Smooth muscle cell (in vitro differentiated cells): ENCODE data around the gene GPC6. TPM values are rescaled to one million over a fixed set of nuclear protein-coding genes. Genes with fewer than 3 reads are reported as not detected.

Source experiments
- DNase-seq: peaks from one replicate; lab custom pipeline; 2025; ENCODE audit not compliant: unreplicated experiment; lab: John Stamatoyannopoulos, UW
- H2AFZ ChIP-seq: fragments of 200-600 bp; sonication (generic); 2 replicates; pipeline ENCODE4 v1.6.0; 2016; ENCODE audit warnings: antibody characterized with exemption, low read depth, mild to moderate bottlenecking
- H3F3A ChIP-seq: fragments of 200-600 bp; sonication (generic); 2 replicates; pipeline ENCODE4 v1.6.0; 2017; ENCODE audit warnings: antibody characterized with exemption, low read depth
- H3K27ac ChIP-seq: fragments of 200-600 bp; sonication (generic); 2 replicates; pipeline ENCODE4 v1.5.1; 2016; ENCODE audit warnings: low read depth, mild to moderate bottlenecking
- H3K27me3 ChIP-seq: fragments of 200-600 bp; sonication (generic); 2 replicates; pipeline ENCODE4 v1.6.1; 2016; ENCODE audit warnings: low read depth, mild to moderate bottlenecking
- H3K36me3 ChIP-seq: fragments of 200-600 bp; sonication (generic); 2 replicates; pipeline ENCODE4 v1.5.1; 2016; ENCODE audit warnings: low read depth
- H3K4me1 ChIP-seq: fragments of 200-600 bp; sonication (generic); 2 replicates; pipeline ENCODE4 v1.5.1; 2016; ENCODE audit warnings: low read depth
- H3K4me2 ChIP-seq: fragments of 200-600 bp; sonication (generic); 2 replicates; pipeline ENCODE4 v1.6.0; 2016; ENCODE audit warnings: mild to moderate bottlenecking
- H3K4me3 ChIP-seq: fragments of 200-600 bp; sonication (generic); 2 replicates; pipeline ENCODE4 v1.5.1; 2016; ENCODE audit warnings: mild to moderate bottlenecking
- H3K79me2 ChIP-seq: fragments of 200-600 bp; sonication (generic); 2 replicates; pipeline ENCODE4 v1.6.0; 2016; ENCODE audit warnings: low read depth, mild to moderate bottlenecking
- H3K9ac ChIP-seq: fragments of 200-600 bp; sonication (generic); 2 replicates; pipeline ENCODE4 v1.6.0; 2016; ENCODE audit warnings: low read depth
- H3K9me3 ChIP-seq: fragments of 200-600 bp; sonication (generic); replicated peaks from 2 replicates; pipeline ENCODE4 v1.5.1; 2016; ENCODE audit warnings: low read depth
- H4K20me1 ChIP-seq: fragments of 200-600 bp; sonication (generic); 2 replicates; pipeline ENCODE4 v1.6.0; 2016; ENCODE audit warnings: low read depth
- CTCF ChIP-seq: fragments of 200-600 bp; sonication (generic); IDR thresholded peaks from 2 replicates; pipeline ENCODE4 v1.5.1; 2017; ENCODE audit warnings: borderline replicate concordance, mild to moderate bottlenecking, antibody characterized with exemption; ENCODE audit not compliant: insufficient read depth, poor library complexity, severe bottlenecking
- WGBS: methylation state at CpG from one replicate; pipeline ENCODE4 v1.1.7; 2016; ENCODE audit warnings: low lambda C conversion rate; 5-methylcytosine and 5-hydroxymethylcytosine counted together
- polyA plus RNA-seq: library from polyadenylated mRNA; unstranded; fragments of >200 nt; fragmentation: Nextera tagmentation; extraction: Ambion mirVana; gene quantifications from 2 replicates; pipeline ENCODE4 v1.2.1, GENCODE V29; 2016
- total RNA-seq: library from RNA; depleted of rRNA; stranded (reverse); fragments of >200 nt; gene quantifications from 2 replicates; pipeline ENCODE4 v1.2.3, GENCODE V29; 2014

The GPC6 gene
- total and polyA plus RNA-seq, 2 experiments from 2014 or later, result 19.7 to 68.5 TPM

GRCh38 chr13:94351292-94351990 lies 1124.8 kb downstream of the GPC6 start:
- Histone ChIP-seq H3K4me1 (peaks cover 7% of the 10 kb centered on the region), H3K27ac (peak overlapping the region; percentile 88), H3K9ac (peak overlapping the region; percentile 63), H2AFZ (no peak overlapping the region), H3F3A (peaks cover 15% of the 10 kb centered on the region), H3K4me3 (no peak overlapping the region), H3K27me3 (no peaks in the 10 kb centered on the region), H3K9me3 (no peaks in the 10 kb centered on the region), H3K79me2 (no peaks in the 10 kb centered on the region), H3K4me2 (peak overlapping the region; percentile 68), H3K36me3 (no peaks in the 10 kb centered on the region), H4K20me1 (no peaks in the 10 kb centered on the region)
- WGBS, result 15% methylated on average over 5 of the region's 5 CpGs
- no peak for TF ChIP-seq CTCF
- DNase-seq, result no peak

- no peak for DNase-seq
- Histone ChIP-seq H3K79me2 (no peaks in the 10 kb centered on the region), H4K20me1 (no peaks in the 10 kb centered on the region), H3K4me2 (peak overlapping the region; percentile 68), H3K4me1 (peaks cover 7% of the 10 kb centered on the region), H3K9me3 (no peaks in the 10 kb centered on the region), H3K4me3 (no peak overlapping the region), H3K36me3 (no peaks in the 10 kb centered on the region), H3K27me3 (no peaks in the 10 kb centered on the region), H2AFZ (no peak overlapping the region), H3F3A (peaks cover 15% of the 10 kb centered on the region), H3K9ac (peak overlapping the region; percentile 63), H3K27ac (peak overlapping the region; percentile 88)
- TF ChIP-seq CTCF, result no peak
- WGBS, result 23% methylated on average over 3 of the region's 3 CpGs
Observed at GRCh38 chr13:94352057-94352456, 1125.5 kb downstream of the GPC6 start.

- Histone ChIP-seq H3K27me3 (no peaks in the 10 kb centered on the region), H3K27ac (peak overlapping the region; percentile 88), H3K4me2 (no peak overlapping the region), H2AFZ (no peak overlapping the region), H3K36me3 (no peaks in the 10 kb centered on the region), H3K79me2 (no peaks in the 10 kb centered on the region), H3K9me3 (no peaks in the 10 kb centered on the region), H4K20me1 (no peaks in the 10 kb centered on the region), H3F3A (peaks cover 15% of the 10 kb centered on the region), H3K4me3 (no peak overlapping the region), H3K9ac (no peak overlapping the region), H3K4me1 (peaks cover 7% of the 10 kb centered on the region)
- no peak for DNase-seq
- 94% methylated on average over 8 of the region's 8 CpGs for WGBS
- TF ChIP-seq CTCF, result no peak
Observed at GRCh38 chr13:94353167-94353710, 1126.6 kb downstream of the GPC6 start.

- no peak overlapping the region for H3K4me3 ChIP-seq
- no peak overlapping the region for H3K27ac ChIP-seq
- H3K27me3 ChIP-seq, result no peaks in the 10 kb centered on the region
- H3F3A ChIP-seq, result no peaks in the 10 kb centered on the region
- H3K79me2 ChIP-seq, result no peaks in the 10 kb centered on the region
- DNase-seq, result no peak
- no peaks in the 10 kb centered on the region for H3K36me3 ChIP-seq
- no peaks in the 10 kb centered on the region for H3K4me1 ChIP-seq
- H2AFZ ChIP-seq, result no peak overlapping the region
- H3K9me3 ChIP-seq, result no peaks in the 10 kb centered on the region
- no peak overlapping the region for H3K9ac ChIP-seq
- no peaks in the 10 kb centered on the region for H4K20me1 ChIP-seq
- no peak for TF ChIP-seq CTCF
- no peak overlapping the region for H3K4me2 ChIP-seq
Observed at GRCh38 chr13:94359875-94360274, 1133.3 kb downstream of the GPC6 start.
